HepG2 (cell line): ENCODE results near the gene ELF1. TPM values are rescaled to one million over a fixed set of nuclear protein-coding genes. Genes with fewer than 3 reads are reported as not detected.
A peak's percentile ranks its signal among the peaks of the same experiment; 100 is the strongest.

Experiments
- ARHGAP35 ChIP-seq: sonication (generic); formaldehyde crosslinking; IDR thresholded peaks from 2 replicates; pipeline ENCODE4 v1.9.0; 2022; ENCODE audit warnings: mild to moderate bottlenecking, inconsistent platforms, moderate library complexity, missing genetic modification reagents, borderline replicate concordance
- ATF5 ChIP-seq: sonication (generic); formaldehyde crosslinking; IDR thresholded peaks from 2 replicates; pipeline ENCODE4 v1.4.0; 2020; ENCODE audit warnings: mild to moderate bottlenecking, low read depth, missing genetic modification reagents
- BCL3 ChIP-seq: sonication (generic); formaldehyde crosslinking; IDR thresholded peaks from 2 replicates; pipeline ENCODE4 v1.5.1; 2020; ENCODE audit warnings: mild to moderate bottlenecking, missing genetic modification reagents, moderate library complexity
- DMAP1 ChIP-seq: IDR thresholded peaks from 2 replicates; pipeline ENCODE4 v1.6.1; 2016
- FLYWCH1 ChIP-seq: sonication (generic); formaldehyde crosslinking; IDR thresholded peaks from 2 replicates; pipeline ENCODE4 v1.8.1; 2023; ENCODE audit warnings: mild to moderate bottlenecking, missing genetic modification reagents
- MAFF ChIP-seq: IDR thresholded peaks from 2 replicates; pipeline ENCODE4 v1.6.1; 2011; ENCODE audit warnings: low read depth, low read length, improper control_type of control experiment
- PAX8 ChIP-seq: sonication (generic); formaldehyde crosslinking; IDR thresholded peaks from 2 replicates; pipeline ENCODE4 v1.8.0; 2022; ENCODE audit warnings: mild to moderate bottlenecking, missing genetic modification reagents, borderline replicate concordance
- POLR2AphosphoS5 ChIP-seq: IDR thresholded peaks from 2 replicates; pipeline ENCODE4 v1.6.1; 2012; ENCODE audit warnings: low read depth, low read length
- RFX1 ChIP-seq: fragments of 450-650 bp; IDR thresholded peaks from 2 replicates; pipeline ENCODE4 v1.6.1; 2017
- RFXANK ChIP-seq: IDR thresholded peaks from 2 replicates; pipeline ENCODE4 v1.6.1; 2016
- SAP130 ChIP-seq: IDR thresholded peaks from 2 replicates; pipeline ENCODE4 v1.6.1; 2016; ENCODE audit warnings: low read depth
- SIN3A ChIP-seq: IDR thresholded peaks from 2 replicates; pipeline ENCODE4 v1.6.1; 2011; ENCODE audit warnings: low read depth, mild to moderate bottlenecking, control low read depth, low read length, borderline replicate concordance
- SMYD3 ChIP-seq: sonication (generic); formaldehyde crosslinking; IDR thresholded peaks from 2 replicates; pipeline ENCODE4 v1.8.1; 2023; ENCODE audit warnings: mild to moderate bottlenecking, missing genetic modification reagents
- ZBTB37 ChIP-seq: sonication (generic); formaldehyde crosslinking; IDR thresholded peaks from 2 replicates; pipeline ENCODE4 v1.4.0; 2020; ENCODE audit warnings: mild to moderate bottlenecking, missing genetic modification reagents
- ZGPAT ChIP-seq: IDR thresholded peaks from 2 replicates; pipeline ENCODE4 v1.6.1; 2016; ENCODE audit warnings: mild to moderate bottlenecking
- ZMAT3 ChIP-seq: sonication (generic); formaldehyde crosslinking; conservative IDR thresholded peaks from 2 replicates; pipeline ENCODE4 v1.7.0; 2021; ENCODE audit warnings: missing genetic modification reagents
- ZNF232 ChIP-seq: sonication (generic); formaldehyde crosslinking; IDR thresholded peaks from 2 replicates; pipeline ENCODE4 v1.4.0; 2020; ENCODE audit warnings: missing genetic modification reagents, borderline replicate concordance
- ZNF788 ChIP-seq: sonication (generic); formaldehyde crosslinking; IDR thresholded peaks from 2 replicates; pipeline ENCODE4 v1.5.0; 2020; ENCODE audit warnings: mild to moderate bottlenecking, missing genetic modification reagents, borderline replicate concordance
- polyA plus RNA-seq, 8 experiments: library from polyadenylated mRNA; depleted of rRNA in 3 of 8; stranded (reverse) in 7 of 8; unstranded in 1 of 8; fragments of >200 nt; fragmentation: Illumina TruSeq in 4 of 8; extraction: Trizol in 4 of 8; gene quantifications; 2 replicates each; pipeline versions ENCODE4 v1.2.1 to v1.2.3, GENCODE V29; 2011 to 2016; ENCODE audit warnings: low read depth in 4 of 8, missing spikeins in 1 of 8, mixed read lengths in 1 of 8; ENCODE audit not compliant: insufficient read depth in 1 of 8
- total RNA-seq, 5 experiments: library from RNA; depleted of rRNA; stranded (reverse); fragments of >200 nt; fragmentation: Illumina TruSeq; extraction: Trizol; gene quantifications; 2 replicates each; pipeline ENCODE4 v1.2.3, GENCODE V29; 2016; ENCODE audit warnings: low read depth in 1 of 5
- TF ChIP-seq, protein P1 (sequence below): sonication (generic); formaldehyde crosslinking; IDR thresholded peaks from 2 replicates; pipeline ENCODE4 v1.5.0; 2020; ENCODE audit warnings: mild to moderate bottlenecking, low read depth, missing genetic modification reagents, borderline replicate concordance
- TF ChIP-seq, protein P2 (sequence below): sonication (generic); formaldehyde crosslinking; IDR thresholded peaks from 2 replicates; pipeline ENCODE4 v1.5.1; 2020; ENCODE audit warnings: missing genetic modification reagents, mild to moderate bottlenecking, borderline replicate concordance

ELF1 gene
- total and polyA plus RNA-seq, 2 of the 13 experiments (the other 11 are each of a cell fraction or from before 2014, with no cell fraction given), result 24.6 to 71.5 TPM

DNA sequence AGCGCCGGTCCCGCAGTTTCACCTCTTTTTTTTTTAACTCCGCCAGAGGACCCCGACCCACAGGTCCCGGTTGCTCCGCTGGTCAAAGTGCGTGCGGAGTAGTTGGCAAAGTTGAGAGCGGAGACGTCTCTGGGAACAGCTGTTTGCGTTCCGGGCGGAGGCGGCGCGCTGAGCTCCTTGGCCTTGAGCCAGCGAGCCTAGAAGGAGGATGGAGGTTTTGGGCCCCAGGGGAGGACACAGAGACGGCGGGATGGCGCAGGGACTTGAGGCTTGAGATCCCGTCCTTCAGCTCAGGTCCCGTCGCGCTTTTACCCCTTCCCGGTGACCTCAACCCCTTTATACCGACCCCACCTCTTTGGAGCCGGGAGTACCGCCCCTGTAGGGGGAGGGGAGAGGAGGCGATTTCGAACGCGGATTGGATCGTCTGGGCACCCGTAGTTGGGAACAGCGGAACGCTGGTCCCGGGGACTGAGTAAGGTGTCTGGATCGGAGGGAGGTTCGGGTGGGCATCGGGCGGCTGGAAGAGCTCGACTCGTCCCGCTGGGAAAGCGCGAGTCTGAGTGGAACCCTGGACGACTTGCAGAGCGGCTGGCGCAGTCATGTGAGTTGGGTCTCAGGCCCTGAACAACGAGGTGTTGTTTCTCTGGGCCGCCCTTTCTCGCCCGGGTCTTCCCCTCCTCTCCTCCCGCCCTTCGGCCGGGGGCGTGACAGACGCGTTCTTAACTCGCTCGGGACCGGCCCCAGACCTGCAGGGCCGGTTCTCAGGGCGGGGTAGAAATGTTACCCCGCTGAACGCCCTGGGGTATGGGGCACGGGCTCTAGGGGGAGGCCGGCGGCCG lies 42.2 kb upstream of the ELF1 start, which contains the start of gene WBP4 (continued):
- TF ChIP-seq ARHGAP35 (CRISPR knock-in tag), result no peak; the same call in 1 of the 2 replicates
- TF ChIP-seq, protein P1, sequence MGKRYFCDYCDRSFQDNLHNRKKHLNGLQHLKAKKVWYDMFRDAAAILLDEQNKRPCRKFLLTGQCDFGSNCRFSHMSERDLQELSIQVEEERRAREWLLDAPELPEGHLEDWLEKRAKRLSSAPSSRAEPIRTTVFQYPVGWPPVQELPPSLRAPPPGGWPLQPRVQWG (CRISPR knock-in tag), result no peak
- peak; percentile 84 for TF ChIP-seq DMAP1
- TF ChIP-seq PAX8 (CRISPR knock-in tag), result 0 out of 2 replicates have a peak, but pooled peaks have one; percentile 85
- TF ChIP-seq SIN3A, result peak; percentile 60; the same call in 1 of the 2 replicates
- 0 out of 2 replicates have a peak, but pooled peaks have one; percentile 42 for TF ChIP-seq ZMAT3 (CRISPR knock-in tag)
- peak; percentile 94 for TF ChIP-seq POLR2AphosphoS5
- 0 out of 2 replicates have a peak, but pooled peaks have one; percentile 72 for TF ChIP-seq FLYWCH1
- peak; percentile 78; the same call in 1 of the 2 replicates for TF ChIP-seq ZNF788 (CRISPR knock-in tag)
- peak; percentile 29 for TF ChIP-seq ZNF232
- TF ChIP-seq, protein P2, sequence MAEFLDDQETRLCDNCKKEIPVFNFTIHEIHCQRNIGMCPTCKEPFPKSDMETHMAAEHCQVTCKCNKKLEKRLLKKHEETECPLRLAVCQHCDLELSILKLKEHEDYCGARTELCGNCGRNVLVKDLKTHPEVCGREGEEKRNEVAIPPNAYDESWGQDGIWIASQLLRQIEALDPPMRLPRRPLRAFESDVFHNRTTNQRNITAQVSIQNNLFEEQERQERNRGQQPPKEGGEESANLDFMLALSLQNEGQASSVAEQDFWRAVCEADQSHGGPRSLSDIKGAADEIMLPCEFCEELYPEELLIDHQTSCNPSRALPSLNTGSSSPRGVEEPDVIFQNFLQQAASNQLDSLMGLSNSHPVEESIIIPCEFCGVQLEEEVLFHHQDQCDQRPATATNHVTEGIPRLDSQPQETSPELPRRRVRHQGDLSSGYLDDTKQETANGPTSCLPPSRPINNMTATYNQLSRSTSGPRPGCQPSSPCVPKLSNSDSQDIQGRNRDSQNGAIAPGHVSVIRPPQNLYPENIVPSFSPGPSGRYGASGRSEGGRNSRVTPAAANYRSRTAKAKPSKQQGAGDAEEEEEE (CRISPR knock-in tag), result no peak
- no peak; the same call in 1 of the 2 replicates for TF ChIP-seq BCL3 (CRISPR knock-in tag)
- TF ChIP-seq ZGPAT (CRISPR knock-in tag), result peak; percentile 72
- 0 out of 2 replicates have a peak, but pooled peaks have one; percentile 0 for TF ChIP-seq MAFF
- TF ChIP-seq SAP130 (CRISPR knock-in tag), result peak; percentile 92
- peak; percentile 39; the same call in 1 of the 2 replicates for TF ChIP-seq ATF5
- no peak for TF ChIP-seq RFX1
- no peak for TF ChIP-seq SMYD3
- no peak for TF ChIP-seq RFXANK (CRISPR knock-in tag)
- no peak for TF ChIP-seq ZBTB37 (CRISPR knock-in tag)
